DOHH2 (cell line): ENCODE data around the gene ZNF429.

Source experiments
- EZH2phosphoT487 ChIP-seq: fragments of 200-600 bp; sonication (generic); IDR thresholded peaks from 2 replicates; pipeline ENCODE4 v1.6.1; 2017; ENCODE audit warnings: borderline replicate concordance, mild to moderate bottlenecking, antibody characterized with exemption, low read length, moderate library complexity, mixed read lengths
- TF ChIP-seq, protein P1 (sequence below): fragments of 200-600 bp; sonication (generic); IDR thresholded peaks from one replicate; pipeline ENCODE4 v1.5.1; 2014; ENCODE audit warnings: antibody characterized with exemption, mild to moderate bottlenecking, low read depth, low read length; ENCODE audit not compliant: poor library complexity, severe bottlenecking

DNA sequence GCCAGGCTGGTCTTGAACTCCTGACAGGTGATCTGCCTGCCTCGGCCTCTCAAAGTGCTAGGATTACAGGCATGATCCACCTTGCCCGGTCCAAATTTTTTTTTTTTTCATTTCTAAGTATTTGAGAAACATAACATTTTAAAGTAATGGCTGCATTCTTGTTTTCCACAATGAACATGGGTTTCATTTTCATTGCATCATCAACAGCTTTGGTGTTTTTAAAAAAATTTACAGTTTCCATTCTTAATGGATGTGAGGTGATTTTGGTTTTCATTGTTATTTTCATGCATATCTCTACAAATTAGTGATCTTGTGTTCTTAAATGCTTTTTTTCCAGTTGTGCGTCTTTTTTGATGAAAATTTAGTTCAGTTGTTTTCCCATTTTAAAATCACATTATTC is 27.5 kb downstream of the ZNF429 start:
- TF ChIP-seq, protein P1, sequence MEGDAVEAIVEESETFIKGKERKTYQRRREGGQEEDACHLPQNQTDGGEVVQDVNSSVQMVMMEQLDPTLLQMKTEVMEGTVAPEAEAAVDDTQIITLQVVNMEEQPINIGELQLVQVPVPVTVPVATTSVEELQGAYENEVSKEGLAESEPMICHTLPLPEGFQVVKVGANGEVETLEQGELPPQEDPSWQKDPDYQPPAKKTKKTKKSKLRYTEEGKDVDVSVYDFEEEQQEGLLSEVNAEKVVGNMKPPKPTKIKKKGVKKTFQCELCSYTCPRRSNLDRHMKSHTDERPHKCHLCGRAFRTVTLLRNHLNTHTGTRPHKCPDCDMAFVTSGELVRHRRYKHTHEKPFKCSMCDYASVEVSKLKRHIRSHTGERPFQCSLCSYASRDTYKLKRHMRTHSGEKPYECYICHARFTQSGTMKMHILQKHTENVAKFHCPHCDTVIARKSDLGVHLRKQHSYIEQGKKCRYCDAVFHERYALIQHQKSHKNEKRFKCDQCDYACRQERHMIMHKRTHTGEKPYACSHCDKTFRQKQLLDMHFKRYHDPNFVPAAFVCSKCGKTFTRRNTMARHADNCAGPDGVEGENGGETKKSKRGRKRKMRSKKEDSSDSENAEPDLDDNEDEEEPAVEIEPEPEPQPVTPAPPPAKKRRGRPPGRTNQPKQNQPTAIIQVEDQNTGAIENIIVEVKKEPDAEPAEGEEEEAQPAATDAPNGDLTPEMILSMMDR = no peak
- TF ChIP-seq EZH2phosphoT487 = no peak
